IMR-90 (cell line): ENCODE results near the gene SYS1. TPM values are rescaled to one million over a fixed set of nuclear protein-coding genes. Genes with fewer than 3 reads are reported as not detected.

Source experiments
- ATAC-seq: fragments of 200-7000 bp; cut with Tn5 transposase; 2 replicates; pipeline ENCODE4 v1.9.1; 2020; ENCODE audit warnings: low read depth, mild to moderate bottlenecking, moderate library complexity
- BruUV-seq: library from RNA; stranded (reverse); fragments of 400-500 nt; replicated peaks from 2 replicates; lab custom pipeline; 2021; lab: Mats Ljungman, UMichigan
- CTCF ChIA-PET: fragments of 300-600 bp; formaldehyde crosslinking; extraction: SDS; loops from one replicate; lab custom pipeline; 2021; ENCODE audit warnings: antibody characterized with exemption; lab: Yijun Ruan, JAX
- POLR2A ChIA-PET: fragments of 300-600 bp; sonication (Branson Sonifier 250); formaldehyde crosslinking; loops from one replicate; lab custom pipeline; 2022; ENCODE audit warnings: antibody characterized with exemption; ENCODE audit not compliant: unreplicated experiment; lab: Charles Lee
- DNase-seq: peaks from one replicate; pipeline ENCODE4 v3.0.0; 2013
- H2AFZ ChIP-seq: replicated peaks from 2 replicates; pipeline ENCODE3; 2013; ENCODE audit warnings: low read length, mild to moderate bottlenecking; ENCODE audit not compliant: poor library complexity
- H2AK5ac ChIP-seq: 2 replicates; pipeline ENCODE4 v1.6.1; 2013; ENCODE audit warnings: low read depth, low read length, inconsistent platforms
- H2AK9ac ChIP-seq: replicated peaks from 2 replicates; pipeline ENCODE3; 2013; ENCODE audit warnings: mild to moderate bottlenecking, low read depth, low read length, moderate library complexity; ENCODE audit not compliant: poor library complexity
- H2BK120ac ChIP-seq: 2 replicates; pipeline ENCODE4 v1.6.1; 2013; ENCODE audit warnings: low read depth, low read length, inconsistent platforms
- H2BK15ac ChIP-seq: 3 replicates; pipeline ENCODE4 v1.6.1; 2013; ENCODE audit warnings: low read depth, low read length, inconsistent platforms
- H2BK20ac ChIP-seq: 2 replicates; pipeline ENCODE4 v1.6.1; 2013; ENCODE audit warnings: low read depth, mild to moderate bottlenecking, inconsistent platforms, low read length, moderate library complexity
- H2BK5ac ChIP-seq: 2 replicates; pipeline ENCODE4 v1.6.1; 2013; ENCODE audit warnings: mild to moderate bottlenecking, low read depth, low read length, inconsistent platforms; ENCODE audit not compliant: poor library complexity, severe bottlenecking
- H3K14ac ChIP-seq: replicated peaks from 2 replicates; pipeline ENCODE4 v1.6.1; 2013; ENCODE audit warnings: low read depth, low read length, inconsistent platforms
- H3K18ac ChIP-seq: 2 replicates; pipeline ENCODE4 v1.6.1; 2013; ENCODE audit warnings: low read depth, low read length, control low read depth
- H3K23ac ChIP-seq: 2 replicates; pipeline ENCODE4 v1.6.1; 2013; ENCODE audit warnings: low read depth, low read length, inconsistent platforms
- H3K27ac ChIP-seq: 2 replicates; pipeline ENCODE4 v1.5.1; 2013; ENCODE audit warnings: mild to moderate bottlenecking, control low read depth, low read length; ENCODE audit not compliant: insufficient read depth
- H3K27me3 ChIP-seq: 2 replicates; pipeline ENCODE4 v1.6.1; 2013; ENCODE audit warnings: low read length; ENCODE audit not compliant: control insufficient read depth, insufficient read depth
- H3K36me3 ChIP-seq: 2 replicates; pipeline ENCODE4 v1.6.1; 2013; ENCODE audit warnings: low read length, mixed read lengths; ENCODE audit not compliant: control insufficient read depth, insufficient read depth
- H3K4ac ChIP-seq: 2 replicates; pipeline ENCODE4 v1.6.1; 2013; ENCODE audit warnings: low read depth, low read length, inconsistent platforms
- H3K4me1 ChIP-seq: 2 replicates; pipeline ENCODE4 v1.6.1; 2013; ENCODE audit warnings: low read length, mixed read lengths; ENCODE audit not compliant: control insufficient read depth, insufficient read depth
- H3K4me2 ChIP-seq: 2 replicates; pipeline ENCODE4 v1.6.1; 2013; ENCODE audit warnings: low read depth, mild to moderate bottlenecking, control low read depth, low read length, moderate library complexity
- H3K4me3 ChIP-seq: 2 replicates; pipeline ENCODE4 v1.5.1; 2013; ENCODE audit warnings: low read depth, mild to moderate bottlenecking, control low read depth, low read length, moderate library complexity; ENCODE audit not compliant: insufficient read depth
- H3K56ac ChIP-seq: 2 replicates; pipeline ENCODE4 v1.6.1; 2013; ENCODE audit warnings: low read length, inconsistent platforms; ENCODE audit not compliant: insufficient read depth; ENCODE audit errors: extremely low read depth
- H3K79me1 ChIP-seq, 2 experiments: 2 replicates each; pipeline ENCODE4 v1.6.1; 2013; ENCODE audit warnings: low read length in 2 of 2, inconsistent platforms in 1 of 2, low read depth in 1 of 2
- H3K9ac ChIP-seq: 2 replicates; pipeline ENCODE4 v1.6.1; 2013; ENCODE audit warnings: low read depth, low read length, control low read depth
- H3K9me1 ChIP-seq: 2 replicates; pipeline ENCODE4 v1.6.1; 2013; ENCODE audit warnings: low read length, inconsistent platforms; ENCODE audit not compliant: insufficient read depth
- H3K9me3 ChIP-seq: 2 replicates; pipeline ENCODE4 v1.6.1; 2013; ENCODE audit warnings: low read length; ENCODE audit not compliant: control insufficient read depth, insufficient read depth
- H4K20me1 ChIP-seq: 2 replicates; pipeline ENCODE4 v1.6.1; 2013; ENCODE audit warnings: low read length, inconsistent platforms; ENCODE audit not compliant: insufficient read depth
- H4K5ac ChIP-seq: 2 replicates; pipeline ENCODE4 v1.6.1; 2013; ENCODE audit warnings: mild to moderate bottlenecking, low read depth, low read length, control low read depth
- H4K8ac ChIP-seq, 2 experiments: 2 replicates each; pipeline ENCODE4 v1.6.1; 2013; ENCODE audit warnings: low read depth in 2 of 2, low read length in 2 of 2, control low read depth in 1 of 2, inconsistent platforms in 1 of 2
- H4K91ac ChIP-seq: 2 replicates; pipeline ENCODE4 v1.6.1; 2013; ENCODE audit warnings: low read depth, low read length, inconsistent platforms; ENCODE audit not compliant: insufficient read depth
- BHLHE40 ChIP-seq: fragments of 150-350 bp; IDR thresholded peaks from 2 replicates; pipeline ENCODE4 v1.6.1; 2016; ENCODE audit warnings: mild to moderate bottlenecking, low read depth, low read length
- CTCF ChIP-seq: conservative IDR thresholded peaks from 2 replicates; pipeline ENCODE4 v1.5.1; 2012; ENCODE audit warnings: mild to moderate bottlenecking, low read depth, low read length, improper control_type of control experiment
- MAZ ChIP-seq: IDR thresholded peaks from 2 replicates; pipeline ENCODE4 v1.6.1; 2012; ENCODE audit warnings: low read depth, mild to moderate bottlenecking, low read length, improper control_type of control experiment, moderate library complexity, borderline replicate concordance
- MXI1 ChIP-seq: IDR thresholded peaks from 2 replicates; pipeline ENCODE4 v1.6.1; 2012; ENCODE audit warnings: low read depth, mild to moderate bottlenecking, low read length, moderate library complexity, borderline replicate concordance
- RCOR1 ChIP-seq: IDR thresholded peaks from 2 replicates; pipeline ENCODE4 v1.6.1; 2012; ENCODE audit warnings: mild to moderate bottlenecking, low read length, improper control_type of control experiment; ENCODE audit not compliant: insufficient replicate concordance
- RFX5 ChIP-seq: IDR thresholded peaks from 2 replicates; pipeline ENCODE4 v1.8.0; 2012; ENCODE audit warnings: low read depth, mild to moderate bottlenecking, low read length, moderate library complexity
- SMC3 ChIP-seq: fragments of 150-350 bp; IDR thresholded peaks from 2 replicates; pipeline ENCODE4 v1.6.1; 2016; ENCODE audit warnings: low read depth, mild to moderate bottlenecking, antibody characterized with exemption, low read length, moderate library complexity
- WGBS, 2 experiments: methylation state at CpG; one replicate each; pipeline versions ENCODE4 v1.1.5 to v1.1.7; 2013; ENCODE audit warnings: missing lambda C conversion rate in 2 of 2; ENCODE audit not compliant: insufficient read length in 1 of 2; ENCODE audit errors: extremely low coverage in 2 of 2; 5-methylcytosine and 5-hydroxymethylcytosine counted together
- dilution Hi-C: fragments of 300-500 bp; cut with HindIII; formaldehyde crosslinking; loops from one replicate; pipeline ENCODE4 v1.14.3; 2018; ENCODE audit warnings: low sequenced_read_pairs; ENCODE audit not compliant: unreplicated experiment
- in situ Hi-C: fragments of 300-500 bp; cut with MboI; formaldehyde crosslinking; loops from 3 replicates; pipeline ENCODE4 v1.14.3; 2019; ENCODE audit warnings: low sequenced_read_pairs, inconsistent platforms, mixed read lengths
- intact Hi-C: fragments of 100-400 bp; cut with micrococcal nuclease; formaldehyde crosslinking; loops from 2 replicates; pipeline ENCODE4 v1.10.0; 2022
- polyA plus RNA-seq, 3 experiments: library from polyadenylated mRNA; depleted of rRNA; stranded (reverse); fragments of >200 nt; gene quantifications; 2 replicates each; pipeline ENCODE4 v1.2.3, GENCODE V29; 2012; ENCODE audit warnings: low replicate concordance in 1 of 3
- total RNA-seq: library from RNA; depleted of rRNA; stranded (reverse); fragments of >200 nt; gene quantifications from 2 replicates; pipeline ENCODE4 v1.2.3, GENCODE V29; 2012

The SYS1 gene
- total and polyA plus RNA-seq, 2 of the 4 experiments (the other 2 are of a cell fraction): 12.9 to 24.6 TPM

- no peak for ATAC-seq
- Histone ChIP-seq H2AK5ac (peak overlapping the region; percentile 97), H3K4ac (peak overlapping the region; percentile 99), H3K9me1 (peaks cover 36% of the 10 kb centered on the region), H2BK5ac (peak overlapping the region; percentile 93), H3K79me1 (peaks cover 16 to 93% of the 10 kb centered on the region in 2 experiments), H3K4me2 (peak overlapping the region; percentile 87), H3K4me1 (peaks cover 59% of the 10 kb centered on the region), H2BK120ac (peak overlapping the region; percentile 95), H3K23ac (peak overlapping the region; percentile 93), H3K36me3 (peaks cover 32% of the 10 kb centered on the region), H3K18ac (peak overlapping the region; percentile 70), H4K8ac (peak overlapping the region; percentile 73 to 78), H3K9me3 (no peaks in the 10 kb centered on the region), H4K5ac (peak overlapping the region; percentile 58), H3K9ac (peak overlapping the region; percentile 50), H4K91ac (peak overlapping the region; percentile 99), H3K4me3 (no peak overlapping the region), H3K27ac (peak overlapping the region; percentile 92), H3K27me3 (no peaks in the 10 kb centered on the region), H2AFZ (no peak overlapping the region), H2BK15ac (peak overlapping the region; percentile 99; the same call in 2 of the 3 replicates), H3K14ac (peak overlapping the region; percentile 90), H3K56ac (peak overlapping the region; percentile 65; the same call in 1 of the 2 replicates), H2AK9ac (peak overlapping the region; percentile 91), H2BK20ac (peak overlapping the region; percentile 96), H4K20me1 (peaks cover 44% of the 10 kb centered on the region)
- WGBS, 2 experiments: no CpG with 5 or more reads among the region's 6 CpGs
- in situ Hi-C loops: loop anchor here (25.0 kb wide), 1 partner anchor 569 kb away; the partner anchor contains the start of gene PLTP
- ChIA-PET CTCF (no interaction called here), POLR2A (interaction anchor here (1.6 kb wide), 1 partner anchor 428 kb away, joined by 4 read pairs; no protein-coding TSS in a partner anchor)
- DNase-seq: no peak
- dilution Hi-C loops: no loop called here
- intact Hi-C loops: no loop called here
- no TSS peak for BruUV-seq
- TF ChIP-seq MAZ (no peak), SMC3 (no peak), CTCF (no peak), RCOR1 (no peak), BHLHE40 (no peak), RFX5 (no peak), MXI1 (no peak)
Observed at GRCh38 chr20:45342855-45343531, 20.0 kb upstream of the SYS1 start.
